Liver (tissue), 3 donors: Measurements from ENCODE around the gene PPAN.

Source experiments
- CTCF ChIP-seq: fragments of 150-350 bp; IDR thresholded peaks from 2 replicates; pipeline ENCODE4 v1.5.1; 2017; ENCODE audit warnings: improper control_type of control experiment, low read depth, low read length; ENCODE audit not compliant: missing input control
- JUND ChIP-seq, 2 donors: IDR thresholded peaks; 2 replicates each; pipeline ENCODE4 v1.6.1; 2016; ENCODE audit warnings: antibody characterized with exemption in 2 of 2
- NR2F2 ChIP-seq: IDR thresholded peaks from 2 replicates; pipeline ENCODE4 v1.6.1; 2016; ENCODE audit warnings: antibody characterized with exemption
- SP1 ChIP-seq: IDR thresholded peaks from 2 replicates; pipeline ENCODE4 v1.6.1; 2018; ENCODE audit warnings: antibody characterized with exemption, mild to moderate bottlenecking
- YY1 ChIP-seq: IDR thresholded peaks from 2 replicates; pipeline ENCODE4 v1.6.1; 2016; ENCODE audit warnings: antibody characterized with exemption, mild to moderate bottlenecking
- donor health status: healthy.
- donor health status: healthy.

GRCh38 chr19:10141479-10141878, 35.3 kb downstream of the PPAN start:
- TF ChIP-seq YY1 (no peak), CTCF (no peak), SP1 (no peak), JUND (IDR thresholded peaks at IDR 0.05) (no peak), NR2F2 (no peak)
